Skin of body (tissue), 2 donors: ENCODE data around the gene SKAP1. TPM values are rescaled to one million over a fixed set of nuclear protein-coding genes. Genes with fewer than 3 reads are reported as not detected.
"Not testable (repeated sequence)": the region's sequence is repeated elsewhere in the genome, so short reads cannot be mapped to it uniquely, and the experiment has no call there.

Experiments used
- DNase-seq: peaks from one replicate; lab custom pipeline; 2025; lab: John Stamatoyannopoulos, UW
- total RNA-seq: library from RNA; depleted of rRNA; stranded (reverse); fragments of >200 nt; gene quantifications from one replicate; pipeline ENCODE4 v1.2.3, GENCODE V29; 2014

SKAP1 gene
- total RNA-seq, 1 donor from 2014 or later: 0.89 TPM

GRCh38 chr17:48215583-48216139, 214.4 kb downstream of the SKAP1 start:
- no peak for DNase-seq

DNA sequence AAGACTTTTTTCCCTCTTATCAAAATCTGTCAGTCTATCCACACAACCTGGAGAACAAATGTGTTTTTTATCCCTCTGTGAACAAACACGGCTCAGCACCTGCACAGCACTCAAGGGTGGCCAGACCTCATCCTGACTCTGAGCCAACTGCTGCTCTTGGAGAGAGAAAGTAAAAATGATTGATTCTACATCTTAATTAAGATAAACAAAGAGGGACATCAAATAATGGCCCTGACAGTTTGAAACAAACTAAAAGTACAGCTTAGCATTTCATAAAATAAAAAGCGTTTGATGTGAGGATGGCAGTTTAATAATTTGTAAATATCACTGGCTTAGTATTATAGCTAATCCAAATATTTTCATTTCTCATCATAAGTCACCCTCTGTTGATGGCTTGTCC, 216.2 kb downstream of the SKAP1 start:
- DNase-seq: no peak

- no peak for DNase-seq
Measured at GRCh38 chr17:48211787-48212186, 218.2 kb downstream of the SKAP1 start.

DNA sequence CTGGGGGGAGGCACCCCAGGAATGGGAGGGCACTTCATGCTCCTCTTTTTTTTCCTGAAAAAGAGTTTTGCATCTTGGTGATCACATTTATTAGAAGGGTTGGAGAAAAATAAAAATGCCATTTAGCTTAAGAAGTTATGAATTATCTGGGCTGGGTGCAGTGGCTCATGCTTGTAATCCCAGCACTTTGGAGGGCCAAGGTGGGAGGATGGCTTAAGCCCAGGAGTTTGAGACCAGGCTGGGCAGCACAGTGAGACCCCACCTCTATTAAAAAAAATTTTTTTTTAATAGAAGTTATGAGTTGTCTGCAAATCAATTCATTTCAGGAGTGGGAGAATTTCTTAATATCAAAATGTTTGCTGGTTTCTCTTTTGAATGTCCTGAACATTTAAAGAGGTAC, 219.0 kb downstream of the SKAP1 start:
- no peak for DNase-seq

GRCh38 chr17:48209973-48210372, 220.0 kb downstream of the SKAP1 start:
- DNase-seq: no peak

- no peak for DNase-seq
Measured at GRCh38 chr17:48207776-48208544, 222.1 kb downstream of the SKAP1 start.

- not testable (repeated sequence) for DNase-seq
Measured at GRCh38 chr17:48207036-48207435, 223.0 kb downstream of the SKAP1 start.

DNA sequence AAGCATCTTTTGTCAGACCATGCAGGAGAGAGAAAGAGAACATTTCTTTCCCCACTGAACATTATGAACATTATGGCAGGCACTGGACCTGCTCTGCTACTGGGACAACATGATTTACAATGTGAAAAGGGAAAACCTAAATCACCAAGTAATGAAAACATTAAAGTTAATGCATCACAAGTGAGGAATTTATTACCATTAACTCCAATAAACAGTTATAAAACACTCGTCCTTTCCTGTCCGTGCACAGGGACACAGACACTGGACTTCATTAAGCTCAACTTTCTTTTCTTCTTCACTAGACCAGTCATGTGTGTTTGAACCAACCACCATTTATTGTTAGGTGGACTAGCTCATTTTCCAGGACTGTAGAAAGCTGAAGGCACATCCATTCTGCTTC, 227.1 kb downstream of the SKAP1 start:
- DNase-seq: no peak

- no peak for DNase-seq
Measured at GRCh38 chr17:48198950-48199541, 231.0 kb downstream of the SKAP1 start.

DNA sequence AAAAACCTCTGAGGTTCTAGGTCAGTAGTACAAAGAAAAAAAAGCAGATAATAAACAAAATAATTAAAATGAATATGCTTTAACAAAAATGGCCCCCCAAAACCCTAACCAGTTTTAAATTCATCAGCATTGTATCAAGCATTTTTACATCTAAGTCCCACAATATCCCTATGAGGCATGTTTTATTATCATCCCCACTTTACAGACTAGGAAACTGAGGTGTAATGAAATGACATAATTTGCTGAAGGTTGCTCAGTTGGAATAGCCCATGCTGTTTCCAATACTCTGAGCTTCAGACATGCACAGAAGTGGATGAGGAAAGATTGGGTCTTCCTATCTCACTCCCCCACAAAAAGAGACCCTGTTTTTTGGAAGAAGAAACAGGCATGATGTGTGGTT, 234.1 kb downstream of the SKAP1 start:
- DNase-seq: no peak

GRCh38 chr17:48194097-48194550, 235.9 kb downstream of the SKAP1 start:
- no peak for DNase-seq

GRCh38 chr17:48192321-48192731, 237.7 kb downstream of the SKAP1 start:
- no peak for DNase-seq

DNA sequence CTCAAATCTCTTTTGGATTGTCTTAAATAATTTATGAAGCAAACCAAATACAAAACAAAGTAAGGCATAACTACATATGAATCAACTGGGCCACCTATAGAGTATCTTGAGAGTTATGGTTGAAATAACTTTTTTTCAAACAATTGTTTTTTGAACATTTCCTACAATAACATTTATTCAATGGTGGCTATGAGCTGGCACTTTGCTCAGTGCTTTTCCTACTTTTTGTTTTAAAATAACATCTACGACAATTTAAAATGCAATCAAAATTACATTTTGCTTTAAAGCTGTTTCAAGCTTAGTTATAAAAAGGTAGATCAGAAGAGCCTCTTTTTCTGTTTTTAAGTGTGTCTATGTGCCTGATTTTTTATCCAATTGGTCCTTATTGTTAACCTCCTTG, 238.7 kb downstream of the SKAP1 start:
- DNase-seq: no peak

DNA sequence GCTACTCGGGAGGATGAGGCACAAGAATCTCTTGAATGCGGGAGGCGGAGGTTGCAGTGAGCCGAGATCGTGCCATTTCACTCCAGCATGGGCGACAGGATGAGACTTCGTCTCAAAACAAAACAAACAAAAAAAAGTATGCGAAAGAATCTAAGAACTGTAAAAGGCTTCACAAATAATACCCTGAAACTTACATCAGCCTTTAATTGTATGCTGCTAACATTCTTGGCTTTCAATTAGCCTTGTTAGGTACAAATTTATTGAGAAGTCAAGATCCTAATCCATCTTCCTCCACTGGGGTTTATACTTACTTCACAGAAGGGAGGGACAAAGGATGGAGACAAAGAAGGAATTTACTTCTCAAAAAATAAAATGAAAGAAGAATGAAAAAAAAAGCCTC, 239.1 kb downstream of the SKAP1 start:
- no peak for DNase-seq

DNA sequence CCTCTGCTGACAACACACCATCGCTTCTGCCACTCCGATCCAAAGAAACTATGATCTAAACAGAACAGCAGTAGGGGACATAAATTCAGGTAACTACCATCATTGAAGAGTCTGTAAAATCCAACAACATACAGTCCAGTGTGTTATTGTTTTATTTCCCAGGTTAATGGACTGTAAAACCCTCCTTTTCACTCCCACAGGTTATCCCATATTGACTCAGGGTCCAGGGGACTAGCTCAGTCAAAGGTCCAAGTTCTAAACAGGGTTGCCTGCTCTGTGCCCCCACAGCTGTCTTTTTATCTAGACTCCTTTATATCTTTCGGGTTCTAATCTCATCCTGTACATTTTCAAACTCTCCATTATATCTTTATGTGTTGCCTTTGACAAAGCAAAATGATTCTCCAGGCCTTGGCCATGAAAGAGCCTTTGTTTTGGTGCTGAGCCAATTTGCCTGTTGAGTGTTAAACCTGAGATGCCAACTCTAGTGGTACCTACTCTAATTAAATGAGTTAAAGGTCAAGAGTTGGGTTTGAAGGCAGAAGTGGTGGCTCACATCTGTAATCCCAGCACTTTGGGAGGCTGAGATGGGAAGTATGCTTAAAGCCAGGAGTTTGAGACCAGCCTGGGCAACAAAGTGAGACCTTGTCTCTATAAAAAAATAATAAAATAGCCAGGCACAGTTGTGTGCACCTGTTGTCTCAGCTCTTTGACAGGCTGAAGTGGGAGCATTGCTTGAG, 242.0 kb downstream of the SKAP1 start:
- no peak for DNase-seq

GRCh38 chr17:48186317-48186716, 243.7 kb downstream of the SKAP1 start:
- DNase-seq: not testable (repeated sequence)

DNA sequence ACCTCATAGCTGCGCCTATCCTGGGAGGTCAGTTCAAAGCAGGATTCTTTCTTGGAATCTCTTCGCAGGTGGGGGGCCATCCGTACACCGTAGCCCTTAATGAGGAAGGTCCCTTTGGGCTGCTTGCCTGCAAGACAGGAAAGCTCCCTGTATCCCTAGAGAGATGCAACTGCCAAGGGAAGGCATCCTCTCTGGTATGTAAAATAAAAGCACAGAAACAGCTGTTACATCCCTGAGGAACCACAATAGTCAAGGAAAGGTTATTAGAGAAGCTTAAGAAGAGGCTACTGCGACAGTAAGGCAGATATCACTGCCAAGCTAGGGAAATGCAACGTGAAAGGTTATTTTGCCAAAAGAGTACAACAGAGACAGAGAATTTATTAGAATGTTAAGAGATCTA, 245.3 kb downstream of the SKAP1 start:
- no peak for DNase-seq

DNA sequence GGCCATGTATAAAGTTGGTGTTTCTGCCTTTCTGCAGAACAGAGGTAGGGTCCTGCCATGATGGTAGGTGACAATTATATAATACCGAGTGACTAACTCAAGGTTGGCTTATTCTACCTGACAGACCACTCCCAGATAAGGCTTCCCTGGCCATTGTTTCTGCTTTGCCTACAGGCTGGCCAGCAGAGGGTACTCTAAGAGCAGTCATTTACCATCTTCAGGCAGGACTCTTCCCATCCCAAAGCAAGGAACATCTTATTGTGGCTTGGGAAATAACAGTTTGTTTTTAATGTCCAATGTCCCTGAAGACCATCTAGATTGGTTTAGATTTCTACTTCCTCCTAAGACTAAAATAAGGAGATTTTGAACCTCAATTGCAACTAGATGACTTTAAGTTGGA, 248.4 kb downstream of the SKAP1 start:
- DNase-seq: no peak

- no peak for DNase-seq
Measured at GRCh38 chr17:48180842-48181629, 249.0 kb downstream of the SKAP1 start.

DNA sequence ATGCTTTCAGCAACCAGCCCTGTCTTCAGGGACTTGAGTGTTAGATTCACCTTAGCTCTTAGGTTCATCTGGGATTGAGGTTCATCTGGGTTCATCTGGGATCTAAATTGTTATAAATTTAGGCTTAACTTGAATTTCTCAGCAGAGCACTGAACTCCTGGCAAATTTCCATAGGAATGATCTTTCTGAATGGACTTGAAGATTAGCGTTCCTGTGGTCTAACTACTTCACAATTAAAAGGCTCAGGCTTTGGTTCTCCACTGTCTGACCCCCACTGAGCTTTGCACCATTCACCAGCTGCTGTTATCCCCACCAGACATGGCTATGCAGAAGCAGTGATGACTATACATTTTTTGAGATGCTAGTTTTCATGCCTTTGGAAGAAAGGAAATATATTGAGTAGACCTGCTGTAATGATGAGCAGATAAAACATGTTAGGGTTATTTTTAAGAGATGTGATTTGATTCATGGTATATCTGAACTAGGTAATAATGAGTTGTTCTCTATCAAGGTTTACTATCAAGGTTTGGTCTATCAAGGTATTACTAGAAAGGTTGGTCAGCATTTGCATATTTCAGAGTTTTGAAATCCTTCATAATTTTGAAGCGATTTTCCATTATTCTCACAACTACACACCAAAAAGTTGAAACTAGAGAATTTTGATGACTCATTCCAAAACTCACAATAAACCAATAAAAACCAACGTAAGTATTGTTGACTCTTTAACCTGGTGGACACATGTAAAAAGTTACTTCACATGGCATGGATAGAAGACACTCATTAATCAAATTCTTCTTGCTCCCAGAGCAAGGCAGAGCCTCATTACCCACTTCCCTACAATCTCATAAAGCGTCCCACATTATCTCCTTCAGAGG, 250.7 kb downstream of the SKAP1 start:
- no peak for DNase-seq
